H1 (cell line): Measurements from ENCODE around the gene MAVS. TPM values are rescaled to one million over a fixed set of nuclear protein-coding genes. Genes with fewer than 3 reads are reported as not detected.
A peak's percentile ranks its signal among the peaks of the same experiment; 100 is the strongest.

ENCODE experiments used
- BACH1 ChIP-seq: IDR thresholded peaks from 2 replicates; pipeline ENCODE4 v1.6.1; 2012; ENCODE audit warnings: low read length, improper control_type of control experiment
- CREB1 ChIP-seq: IDR thresholded peaks from 2 replicates; pipeline ENCODE4 v1.6.1; 2012; ENCODE audit warnings: inconsistent platforms
- CTCF ChIP-seq, 3 experiments: IDR thresholded peaks; 1 replicate in 2 of 3; 2 replicates in 1 of 3; pipeline versions ENCODE4 v1.5.1 to v1.6.1; 2011; ENCODE audit warnings: low read length in 3 of 3, mild to moderate bottlenecking in 3 of 3, inconsistent platforms in 2 of 3, low read depth in 1 of 3, moderate library complexity in 1 of 3; ENCODE audit not compliant: insufficient read depth in 1 of 3; ENCODE audit errors: control extremely low read depth in 1 of 3
- GTF2F1 ChIP-seq: IDR thresholded peaks from 2 replicates; pipeline ENCODE4 v1.6.1; 2012; ENCODE audit warnings: low read depth, low read length, improper control_type of control experiment, borderline replicate concordance
- RFX5 ChIP-seq: IDR thresholded peaks from 2 replicates; pipeline ENCODE4 v1.6.1; 2011; ENCODE audit warnings: low read depth, low read length, improper control_type of control experiment, borderline replicate concordance
- TCF12 ChIP-seq: IDR thresholded peaks from 2 replicates; pipeline ENCODE4 v1.6.1; 2011; ENCODE audit warnings: low read depth, mild to moderate bottlenecking, low read length
- polyA plus RNA-seq, 7 experiments: library from polyadenylated mRNA; depleted of rRNA in 3 of 7; stranded (reverse) in 5 of 7; unstranded in 2 of 7; fragments of >200 nt in 5 of 7; fragments of 200-250 nt in 2 of 7; gene quantifications; 1 replicate in 5 of 7; 2 replicates in 1 of 7; 4 replicates in 1 of 7; pipeline versions ENCODE4 v1.2.1 to v1.2.3, GENCODE V29; 2011 to 2013; ENCODE audit warnings: missing spikeins in 2 of 7, mixed read lengths in 2 of 7
- total RNA-seq: library from RNA; stranded (reverse); fragmentation: NEBNext Ultra II Directional; extraction: Animal tissue kit (Norgen Biotek cat#: 25700); gene quantifications from 2 replicates; pipeline ENCODE4 v1.2.1, GENCODE V29; 2021
- TF ChIP-seq, protein P1 (sequence below): fragments of 300-600 bp; sonication (generic); IDR thresholded peaks from 2 replicates; pipeline ENCODE4 v1.7.1; 2012; ENCODE audit warnings: low read length, moderate library complexity, mild to moderate bottlenecking, inconsistent platforms; ENCODE audit not compliant: insufficient replicate concordance

Gene MAVS
- total and polyA plus RNA-seq, 2 of the 8 experiments (the other 6 are each of a cell fraction or from before 2014, with no cell fraction given), result 9.9 to 24.3 TPM

DNA sequence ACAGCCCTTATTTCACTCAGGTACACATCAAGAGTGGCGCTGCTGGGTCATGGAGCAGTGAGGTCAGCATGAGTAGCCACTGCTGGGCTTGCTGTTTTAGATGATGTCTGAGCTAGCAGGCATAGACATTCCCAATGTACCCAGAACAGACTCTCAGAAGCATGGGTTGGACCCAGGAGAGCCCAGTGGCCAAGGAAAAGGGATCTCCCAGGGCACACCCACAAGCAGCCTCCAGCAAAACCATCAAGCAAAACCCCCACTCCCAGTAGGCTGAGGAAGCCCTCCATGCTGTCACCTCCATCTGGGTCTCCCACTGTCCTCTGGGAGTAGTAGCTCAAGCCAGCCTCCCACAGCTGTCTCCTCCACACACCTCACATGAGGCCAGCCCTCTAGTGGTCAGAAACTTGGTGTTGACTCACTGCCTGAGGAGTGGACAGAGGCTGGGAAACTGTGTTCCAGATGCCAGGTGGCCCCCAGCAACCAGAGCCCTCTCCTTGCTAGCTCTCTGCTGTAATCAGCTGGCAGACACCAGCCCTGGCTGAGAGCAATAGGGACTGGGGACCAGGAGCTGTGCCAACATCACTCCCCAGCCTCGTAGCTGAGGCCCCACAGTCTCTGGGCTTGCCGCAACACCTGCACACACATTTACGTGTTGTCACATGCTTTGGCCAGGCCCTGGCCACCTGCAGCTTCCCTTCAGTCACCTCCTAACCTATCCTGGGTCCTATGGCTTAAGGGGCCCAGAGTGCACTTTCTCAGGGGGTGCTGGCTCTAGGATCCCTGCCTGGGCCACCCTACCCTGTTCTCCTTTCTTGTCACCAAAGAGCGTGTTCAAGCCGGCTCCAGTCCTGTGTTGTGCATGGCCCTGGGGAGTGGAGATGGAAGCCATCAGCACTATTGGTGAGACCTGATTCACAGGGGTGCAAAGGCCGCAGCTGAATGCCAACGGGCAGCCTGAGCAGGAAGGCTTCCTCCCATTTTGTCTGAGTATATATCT is 28.2 kb upstream of the MAVS start (continued):
- TF ChIP-seq, protein P1, sequence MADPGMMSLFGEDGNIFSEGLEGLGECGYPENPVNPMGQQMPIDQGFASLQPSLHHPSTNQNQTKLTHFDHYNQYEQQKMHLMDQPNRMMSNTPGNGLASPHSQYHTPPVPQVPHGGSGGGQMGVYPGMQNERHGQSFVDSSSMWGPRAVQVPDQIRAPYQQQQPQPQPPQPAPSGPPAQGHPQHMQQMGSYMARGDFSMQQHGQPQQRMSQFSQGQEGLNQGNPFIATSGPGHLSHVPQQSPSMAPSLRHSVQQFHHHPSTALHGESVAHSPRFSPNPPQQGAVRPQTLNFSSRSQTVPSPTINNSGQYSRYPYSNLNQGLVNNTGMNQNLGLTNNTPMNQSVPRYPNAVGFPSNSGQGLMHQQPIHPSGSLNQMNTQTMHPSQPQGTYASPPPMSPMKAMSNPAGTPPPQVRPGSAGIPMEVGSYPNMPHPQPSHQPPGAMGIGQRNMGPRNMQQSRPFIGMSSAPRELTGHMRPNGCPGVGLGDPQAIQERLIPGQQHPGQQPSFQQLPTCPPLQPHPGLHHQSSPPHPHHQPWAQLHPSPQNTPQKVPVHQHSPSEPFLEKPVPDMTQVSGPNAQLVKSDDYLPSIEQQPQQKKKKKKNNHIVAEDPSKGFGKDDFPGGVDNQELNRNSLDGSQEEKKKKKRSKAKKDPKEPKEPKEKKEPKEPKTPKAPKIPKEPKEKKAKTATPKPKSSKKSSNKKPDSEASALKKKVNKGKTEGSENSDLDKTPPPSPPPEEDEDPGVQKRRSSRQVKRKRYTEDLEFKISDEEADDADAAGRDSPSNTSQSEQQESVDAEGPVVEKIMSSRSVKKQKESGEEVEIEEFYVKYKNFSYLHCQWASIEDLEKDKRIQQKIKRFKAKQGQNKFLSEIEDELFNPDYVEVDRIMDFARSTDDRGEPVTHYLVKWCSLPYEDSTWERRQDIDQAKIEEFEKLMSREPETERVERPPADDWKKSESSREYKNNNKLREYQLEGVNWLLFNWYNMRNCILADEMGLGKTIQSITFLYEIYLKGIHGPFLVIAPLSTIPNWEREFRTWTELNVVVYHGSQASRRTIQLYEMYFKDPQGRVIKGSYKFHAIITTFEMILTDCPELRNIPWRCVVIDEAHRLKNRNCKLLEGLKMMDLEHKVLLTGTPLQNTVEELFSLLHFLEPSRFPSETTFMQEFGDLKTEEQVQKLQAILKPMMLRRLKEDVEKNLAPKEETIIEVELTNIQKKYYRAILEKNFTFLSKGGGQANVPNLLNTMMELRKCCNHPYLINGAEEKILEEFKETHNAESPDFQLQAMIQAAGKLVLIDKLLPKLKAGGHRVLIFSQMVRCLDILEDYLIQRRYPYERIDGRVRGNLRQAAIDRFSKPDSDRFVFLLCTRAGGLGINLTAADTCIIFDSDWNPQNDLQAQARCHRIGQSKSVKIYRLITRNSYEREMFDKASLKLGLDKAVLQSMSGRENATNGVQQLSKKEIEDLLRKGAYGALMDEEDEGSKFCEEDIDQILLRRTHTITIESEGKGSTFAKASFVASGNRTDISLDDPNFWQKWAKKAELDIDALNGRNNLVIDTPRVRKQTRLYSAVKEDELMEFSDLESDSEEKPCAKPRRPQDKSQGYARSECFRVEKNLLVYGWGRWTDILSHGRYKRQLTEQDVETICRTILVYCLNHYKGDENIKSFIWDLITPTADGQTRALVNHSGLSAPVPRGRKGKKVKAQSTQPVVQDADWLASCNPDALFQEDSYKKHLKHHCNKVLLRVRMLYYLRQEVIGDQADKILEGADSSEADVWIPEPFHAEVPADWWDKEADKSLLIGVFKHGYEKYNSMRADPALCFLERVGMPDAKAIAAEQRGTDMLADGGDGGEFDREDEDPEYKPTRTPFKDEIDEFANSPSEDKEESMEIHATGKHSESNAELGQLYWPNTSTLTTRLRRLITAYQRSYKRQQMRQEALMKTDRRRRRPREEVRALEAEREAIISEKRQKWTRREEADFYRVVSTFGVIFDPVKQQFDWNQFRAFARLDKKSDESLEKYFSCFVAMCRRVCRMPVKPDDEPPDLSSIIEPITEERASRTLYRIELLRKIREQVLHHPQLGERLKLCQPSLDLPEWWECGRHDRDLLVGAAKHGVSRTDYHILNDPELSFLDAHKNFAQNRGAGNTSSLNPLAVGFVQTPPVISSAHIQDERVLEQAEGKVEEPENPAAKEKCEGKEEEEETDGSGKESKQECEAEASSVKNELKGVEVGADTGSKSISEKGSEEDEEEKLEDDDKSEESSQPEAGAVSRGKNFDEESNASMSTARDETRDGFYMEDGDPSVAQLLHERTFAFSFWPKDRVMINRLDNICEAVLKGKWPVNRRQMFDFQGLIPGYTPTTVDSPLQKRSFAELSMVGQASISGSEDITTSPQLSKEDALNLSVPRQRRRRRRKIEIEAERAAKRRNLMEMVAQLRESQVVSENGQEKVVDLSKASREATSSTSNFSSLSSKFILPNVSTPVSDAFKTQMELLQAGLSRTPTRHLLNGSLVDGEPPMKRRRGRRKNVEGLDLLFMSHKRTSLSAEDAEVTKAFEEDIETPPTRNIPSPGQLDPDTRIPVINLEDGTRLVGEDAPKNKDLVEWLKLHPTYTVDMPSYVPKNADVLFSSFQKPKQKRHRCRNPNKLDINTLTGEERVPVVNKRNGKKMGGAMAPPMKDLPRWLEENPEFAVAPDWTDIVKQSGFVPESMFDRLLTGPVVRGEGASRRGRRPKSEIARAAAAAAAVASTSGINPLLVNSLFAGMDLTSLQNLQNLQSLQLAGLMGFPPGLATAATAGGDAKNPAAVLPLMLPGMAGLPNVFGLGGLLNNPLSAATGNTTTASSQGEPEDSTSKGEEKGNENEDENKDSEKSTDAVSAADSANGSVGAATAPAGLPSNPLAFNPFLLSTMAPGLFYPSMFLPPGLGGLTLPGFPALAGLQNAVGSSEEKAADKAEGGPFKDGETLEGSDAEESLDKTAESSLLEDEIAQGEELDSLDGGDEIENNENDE, result no peak
- TF ChIP-seq CTCF (IDR thresholded peaks at IDR 0.05; ENCODE audit: control extremely low read depth in 1 of 3, insufficient read depth in 1 of 3, low read depth in 1 of 3, low read length in 3 of 3) (peak; percentile 74 to 90 (median 75)), GTF2F1 (no peak), CREB1 (peak; percentile 44; the same call in 1 of the 2 replicates), RFX5 (no peak), BACH1 (peak; percentile 45; the same call in 1 of the 2 replicates), TCF12 (no peak)
